HCT116 (cell line): Measurements from ENCODE around the gene PPP4R3A.

Source experiments
- CEBPB ChIP-seq: IDR thresholded peaks from 2 replicates; pipeline ENCODE4 v1.6.1; 2012; ENCODE audit warnings: low read depth
- EGR1 ChIP-seq: IDR thresholded peaks from 2 replicates; pipeline ENCODE4 v1.6.1; 2012; ENCODE audit warnings: low read depth
- EZH2phosphoT487 ChIP-seq: fragments of 200-600 bp; IDR thresholded peaks from 2 replicates; pipeline ENCODE4 v1.6.1; 2018; ENCODE audit warnings: antibody characterized with exemption, borderline replicate concordance
- JUND ChIP-seq: IDR thresholded peaks from 2 replicates; pipeline ENCODE4 v1.6.1; 2012
- POLR2A ChIP-seq: IDR thresholded peaks from 2 replicates; pipeline ENCODE4 v1.7.0; 2011; ENCODE audit warnings: borderline replicate concordance; ENCODE audit not compliant: insufficient read depth, insufficient read length; ENCODE audit errors: extremely low read depth
- POLR2AphosphoS5 ChIP-seq: IDR thresholded peaks from 2 replicates; pipeline ENCODE4 v1.6.1; 2011; ENCODE audit warnings: mild to moderate bottlenecking, low read depth, low read length, moderate library complexity
- RAD21 ChIP-seq: IDR thresholded peaks from 2 replicates; pipeline ENCODE4 v1.6.1; 2012; ENCODE audit warnings: low read depth, mild to moderate bottlenecking
- SP1 ChIP-seq: IDR thresholded peaks from 2 replicates; pipeline ENCODE4 v1.6.1; 2012; ENCODE audit warnings: low read depth
- YY1 ChIP-seq: IDR thresholded peaks from 2 replicates; pipeline ENCODE4 v1.6.1; 2011; ENCODE audit warnings: low read length, low read depth, moderate library complexity, mild to moderate bottlenecking; ENCODE audit not compliant: insufficient replicate concordance; ENCODE audit errors: extremely low read depth
- ZNF274 ChIP-seq: fragments of 200-500 bp; sonication (Bioruptor generic); IDR thresholded peaks from 2 replicates; pipeline ENCODE4 v1.6.1; 2014; ENCODE audit warnings: mild to moderate bottlenecking, low read depth, low read length, inconsistent platforms
- TF ChIP-seq, protein P1 (sequence below): IDR thresholded peaks from 2 replicates; pipeline ENCODE4 v1.6.1; 2012; ENCODE audit warnings: low read depth
- TF ChIP-seq, protein P2 (sequence below), 3 experiments: fragments of 200-600 bp in 1 of 3; sonication (generic) in 1 of 3; IDR thresholded peaks in 2 of 3; conservative IDR thresholded peaks in 1 of 3; 2 replicates each; pipeline ENCODE4 v1.5.1; 2012 to 2017; ENCODE audit warnings: low read depth in 2 of 3, low read length in 2 of 3, antibody characterized with exemption in 1 of 3, borderline replicate concordance in 1 of 3, control low read depth in 1 of 3, mild to moderate bottlenecking in 1 of 3, mixed read lengths in 1 of 3, mixed run types in 1 of 3, moderate library complexity in 1 of 3; ENCODE audit not compliant: insufficient read depth in 1 of 3
- TF ChIP-seq, protein P3 (sequence below): IDR thresholded peaks from 2 replicates; pipeline ENCODE4 v1.6.1; 2012

DNA sequence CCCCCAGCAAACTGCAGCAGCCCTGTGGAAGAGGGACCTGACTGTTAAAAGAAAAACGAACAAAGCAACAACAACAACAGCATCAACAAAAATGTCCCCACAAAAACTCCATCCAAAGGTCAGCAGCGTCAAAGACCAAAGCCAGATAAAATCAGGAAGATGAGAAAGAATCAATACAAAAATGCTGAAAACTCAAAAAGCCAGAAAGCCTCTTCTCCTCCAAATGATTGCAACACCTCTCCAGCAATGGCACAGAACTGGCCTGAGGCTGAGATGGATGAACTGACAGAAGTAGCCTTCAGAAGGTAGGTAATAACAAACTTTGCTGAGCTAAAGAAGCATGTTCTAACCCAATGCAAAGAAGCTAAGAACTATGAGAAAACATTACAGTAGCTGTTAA, 45.4 kb upstream of the PPP4R3A start:
- TF ChIP-seq SP1 (no peak), POLR2A (no peak), CEBPB (no peak), EGR1 (no peak), RAD21 (no peak), POLR2AphosphoS5 (no peak), ZNF274 (no peak), YY1 (no peak), EZH2phosphoT487 (no peak), JUND (no peak)
- TF ChIP-seq, protein P1, sequence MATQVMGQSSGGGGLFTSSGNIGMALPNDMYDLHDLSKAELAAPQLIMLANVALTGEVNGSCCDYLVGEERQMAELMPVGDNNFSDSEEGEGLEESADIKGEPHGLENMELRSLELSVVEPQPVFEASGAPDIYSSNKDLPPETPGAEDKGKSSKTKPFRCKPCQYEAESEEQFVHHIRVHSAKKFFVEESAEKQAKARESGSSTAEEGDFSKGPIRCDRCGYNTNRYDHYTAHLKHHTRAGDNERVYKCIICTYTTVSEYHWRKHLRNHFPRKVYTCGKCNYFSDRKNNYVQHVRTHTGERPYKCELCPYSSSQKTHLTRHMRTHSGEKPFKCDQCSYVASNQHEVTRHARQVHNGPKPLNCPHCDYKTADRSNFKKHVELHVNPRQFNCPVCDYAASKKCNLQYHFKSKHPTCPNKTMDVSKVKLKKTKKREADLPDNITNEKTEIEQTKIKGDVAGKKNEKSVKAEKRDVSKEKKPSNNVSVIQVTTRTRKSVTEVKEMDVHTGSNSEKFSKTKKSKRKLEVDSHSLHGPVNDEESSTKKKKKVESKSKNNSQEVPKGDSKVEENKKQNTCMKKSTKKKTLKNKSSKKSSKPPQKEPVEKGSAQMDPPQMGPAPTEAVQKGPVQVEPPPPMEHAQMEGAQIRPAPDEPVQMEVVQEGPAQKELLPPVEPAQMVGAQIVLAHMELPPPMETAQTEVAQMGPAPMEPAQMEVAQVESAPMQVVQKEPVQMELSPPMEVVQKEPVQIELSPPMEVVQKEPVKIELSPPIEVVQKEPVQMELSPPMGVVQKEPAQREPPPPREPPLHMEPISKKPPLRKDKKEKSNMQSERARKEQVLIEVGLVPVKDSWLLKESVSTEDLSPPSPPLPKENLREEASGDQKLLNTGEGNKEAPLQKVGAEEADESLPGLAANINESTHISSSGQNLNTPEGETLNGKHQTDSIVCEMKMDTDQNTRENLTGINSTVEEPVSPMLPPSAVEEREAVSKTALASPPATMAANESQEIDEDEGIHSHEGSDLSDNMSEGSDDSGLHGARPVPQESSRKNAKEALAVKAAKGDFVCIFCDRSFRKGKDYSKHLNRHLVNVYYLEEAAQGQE: no peak
- TF ChIP-seq, protein P2, sequence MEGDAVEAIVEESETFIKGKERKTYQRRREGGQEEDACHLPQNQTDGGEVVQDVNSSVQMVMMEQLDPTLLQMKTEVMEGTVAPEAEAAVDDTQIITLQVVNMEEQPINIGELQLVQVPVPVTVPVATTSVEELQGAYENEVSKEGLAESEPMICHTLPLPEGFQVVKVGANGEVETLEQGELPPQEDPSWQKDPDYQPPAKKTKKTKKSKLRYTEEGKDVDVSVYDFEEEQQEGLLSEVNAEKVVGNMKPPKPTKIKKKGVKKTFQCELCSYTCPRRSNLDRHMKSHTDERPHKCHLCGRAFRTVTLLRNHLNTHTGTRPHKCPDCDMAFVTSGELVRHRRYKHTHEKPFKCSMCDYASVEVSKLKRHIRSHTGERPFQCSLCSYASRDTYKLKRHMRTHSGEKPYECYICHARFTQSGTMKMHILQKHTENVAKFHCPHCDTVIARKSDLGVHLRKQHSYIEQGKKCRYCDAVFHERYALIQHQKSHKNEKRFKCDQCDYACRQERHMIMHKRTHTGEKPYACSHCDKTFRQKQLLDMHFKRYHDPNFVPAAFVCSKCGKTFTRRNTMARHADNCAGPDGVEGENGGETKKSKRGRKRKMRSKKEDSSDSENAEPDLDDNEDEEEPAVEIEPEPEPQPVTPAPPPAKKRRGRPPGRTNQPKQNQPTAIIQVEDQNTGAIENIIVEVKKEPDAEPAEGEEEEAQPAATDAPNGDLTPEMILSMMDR (IDR thresholded peaks at IDR 0.05 in 2 of 3, conservative IDR thresholded peaks at IDR 0.05 in 1 of 3; ENCODE audit: borderline replicate concordance in 1 of 3, insufficient read depth in 1 of 3, low read depth in 2 of 3, low read length in 2 of 3): no peak
- TF ChIP-seq, protein P3, sequence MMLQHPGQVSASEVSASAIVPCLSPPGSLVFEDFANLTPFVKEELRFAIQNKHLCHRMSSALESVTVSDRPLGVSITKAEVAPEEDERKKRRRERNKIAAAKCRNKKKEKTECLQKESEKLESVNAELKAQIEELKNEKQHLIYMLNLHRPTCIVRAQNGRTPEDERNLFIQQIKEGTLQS: no peak
